ENCODE measurements around the gene CAMK2B. TPM values are rescaled to one million over a fixed set of nuclear protein-coding genes. Genes with fewer than 3 reads are reported as not detected.

The CAMK2B gene
- total RNA-seq, 1 experiment from 2014 or later: 0.34 TPM

DNA sequence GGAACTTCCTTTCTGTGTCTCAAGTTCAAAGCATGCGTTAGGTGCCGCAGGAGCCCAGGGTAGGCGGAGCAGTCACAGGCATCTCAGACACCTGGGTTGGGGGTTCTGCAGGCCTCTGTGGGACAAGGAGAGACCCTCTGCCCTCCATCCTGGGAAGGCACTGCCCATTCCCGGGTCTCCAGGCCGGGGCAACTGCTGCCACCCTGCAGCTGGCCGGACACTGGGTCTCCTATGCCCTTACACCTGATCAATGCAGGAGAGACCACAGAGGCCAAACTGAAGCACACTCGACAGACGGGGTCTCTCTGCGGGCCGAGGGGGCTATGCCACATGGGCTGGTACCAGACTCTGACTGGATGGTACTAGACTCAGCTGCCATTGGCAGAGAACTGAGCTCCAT is 87.7 kb downstream of the CAMK2B start:
- no peak overlapping the region for H3K4me2 ChIP-seq (ENCODE audit: low read length)
- H3K9ac ChIP-seq (ENCODE audit: low read length): no peak overlapping the region
- no peak overlapping the region for H3K27ac ChIP-seq (ENCODE audit: low read depth, low read length)
- BruUV-seq (replicated peaks): no TSS peak
- H2AFZ ChIP-seq (ENCODE audit: low read depth, low read length, poor library complexity, severe bottlenecking): no peak overlapping the region
- H3K79me2 ChIP-seq (ENCODE audit: insufficient read depth, low read length): no peaks in the 10 kb centered on the region
- RAD21 ChIA-PET (ENCODE audit: low non-redundant PET in 1 of 2, low total read pairs in 2 of 2, uncharacterized antibody in 2 of 2, unreplicated experiment in 2 of 2): no interaction called here
- no peak overlapping the region for H3K4me3 ChIP-seq (replicated peaks in 1 of 2; ENCODE audit: low read depth in 1 of 2, low read length in 2 of 2)
- peaks cover 0 to 5% of the 10 kb centered on the region in 2 experiments; a peak in 1 of 4 replicates for H3K4me1 ChIP-seq (ENCODE audit: control insufficient read depth in 1 of 2, insufficient read depth in 2 of 2, low read length in 2 of 2)
- no peaks in the 10 kb centered on the region for H3K27me3 ChIP-seq (ENCODE audit: insufficient read depth, low read length)
- no peak for TF ChIP-seq ZFX (IDR thresholded peaks at IDR 0.05)
- CTCF ChIA-PET: no interaction called here
- POLR2A ChIA-PET: no interaction called here
- intact Hi-C loops (cut with micrococcal nuclease): no loop called here
- no peaks in the 10 kb centered on the region for H3K9me2 ChIP-seq (ENCODE audit: insufficient read depth)
- ATAC-seq (no peak), DNase-seq (ENCODE audit: low read depth, low spot score) (no peak)
- H4K20me1 ChIP-seq (ENCODE audit: insufficient read depth): no peaks in the 10 kb centered on the region
- no peaks in the 10 kb centered on the region for H3K9me3 ChIP-seq (ENCODE audit: control insufficient read depth in 1 of 2, insufficient read depth in 1 of 2, low read depth in 1 of 2, low read length in 2 of 2)
- no peaks in the 10 kb centered on the region for H3K36me3 ChIP-seq (ENCODE audit: control insufficient read depth in 1 of 2, insufficient read depth in 2 of 2, low read length in 2 of 2)

GRCh38 chr7:44236333-44236728 is 89.1 kb downstream of the CAMK2B start:
- no peaks in the 10 kb centered on the region for H3K9me3 ChIP-seq (ENCODE audit: control insufficient read depth in 1 of 2, insufficient read depth in 1 of 2, low read depth in 1 of 2, low read length in 2 of 2)
- H4K20me1 ChIP-seq (ENCODE audit: insufficient read depth): no peaks in the 10 kb centered on the region
- TF ChIP-seq EZH2phosphoT487 (IDR thresholded peaks at IDR 0.05; ENCODE audit: borderline replicate concordance): no peak
- TF ChIP-seq, protein P1, sequence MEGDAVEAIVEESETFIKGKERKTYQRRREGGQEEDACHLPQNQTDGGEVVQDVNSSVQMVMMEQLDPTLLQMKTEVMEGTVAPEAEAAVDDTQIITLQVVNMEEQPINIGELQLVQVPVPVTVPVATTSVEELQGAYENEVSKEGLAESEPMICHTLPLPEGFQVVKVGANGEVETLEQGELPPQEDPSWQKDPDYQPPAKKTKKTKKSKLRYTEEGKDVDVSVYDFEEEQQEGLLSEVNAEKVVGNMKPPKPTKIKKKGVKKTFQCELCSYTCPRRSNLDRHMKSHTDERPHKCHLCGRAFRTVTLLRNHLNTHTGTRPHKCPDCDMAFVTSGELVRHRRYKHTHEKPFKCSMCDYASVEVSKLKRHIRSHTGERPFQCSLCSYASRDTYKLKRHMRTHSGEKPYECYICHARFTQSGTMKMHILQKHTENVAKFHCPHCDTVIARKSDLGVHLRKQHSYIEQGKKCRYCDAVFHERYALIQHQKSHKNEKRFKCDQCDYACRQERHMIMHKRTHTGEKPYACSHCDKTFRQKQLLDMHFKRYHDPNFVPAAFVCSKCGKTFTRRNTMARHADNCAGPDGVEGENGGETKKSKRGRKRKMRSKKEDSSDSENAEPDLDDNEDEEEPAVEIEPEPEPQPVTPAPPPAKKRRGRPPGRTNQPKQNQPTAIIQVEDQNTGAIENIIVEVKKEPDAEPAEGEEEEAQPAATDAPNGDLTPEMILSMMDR (IDR thresholded peaks at IDR 0.05 in 2 of 3, conservative IDR thresholded peaks at IDR 0.05 in 1 of 3; ENCODE audit: borderline replicate concordance in 1 of 3, insufficient read depth in 1 of 3, low read depth in 2 of 3, low read length in 2 of 3): peak in 1 of 3 experiments; percentile 32; a peak in 2 of 6 replicates
- H3K27me3 ChIP-seq (ENCODE audit: insufficient read depth, low read length): no peaks in the 10 kb centered on the region
- CTCF ChIA-PET: no interaction called here
- H3K27ac ChIP-seq (ENCODE audit: low read depth, low read length): no peak overlapping the region
- ATAC-seq (no peak), DNase-seq (ENCODE audit: low read depth, low spot score) (no peak)
- no TSS peak for BruUV-seq (replicated peaks)
- H3K4me2 ChIP-seq (ENCODE audit: low read length): no peak overlapping the region
- RAD21 ChIA-PET (ENCODE audit: low non-redundant PET in 1 of 2, low total read pairs in 2 of 2, uncharacterized antibody in 2 of 2, unreplicated experiment in 2 of 2): no interaction called here
- H3K4me3 ChIP-seq (replicated peaks in 1 of 2; ENCODE audit: low read depth in 1 of 2, low read length in 2 of 2): no peak overlapping the region
- peaks cover 0 to 5% of the 10 kb centered on the region in 2 experiments; a peak in 1 of 4 replicates for H3K4me1 ChIP-seq (ENCODE audit: control insufficient read depth in 1 of 2, insufficient read depth in 2 of 2, low read length in 2 of 2)
- H3K36me3 ChIP-seq (ENCODE audit: control insufficient read depth in 1 of 2, insufficient read depth in 2 of 2, low read length in 2 of 2): no peaks in the 10 kb centered on the region
- H3K9me2 ChIP-seq (ENCODE audit: insufficient read depth): no peaks in the 10 kb centered on the region
- H3K79me2 ChIP-seq (ENCODE audit: insufficient read depth, low read length): no peaks in the 10 kb centered on the region
- no peak overlapping the region for H3K9ac ChIP-seq (ENCODE audit: low read length)
- intact Hi-C loops (cut with micrococcal nuclease): no loop called here
- H2AFZ ChIP-seq (ENCODE audit: low read depth, low read length, poor library complexity, severe bottlenecking): no peak overlapping the region
- POLR2A ChIA-PET: no interaction called here
